ENCODE measurements around the gene MGAT5.

The MGAT5 gene

GRCh38 chr2:134379293-134379692, 125.4 kb downstream of the MGAT5 start:
- Histone ChIP-seq H3K4me3 (ENCODE audit: severe bottlenecking) (no peak overlapping the region), H3K36me3 (ENCODE audit: low read depth) (no peaks in the 10 kb centered on the region), H3K27me3 (ENCODE audit: insufficient read depth, poor library complexity, severe bottlenecking) (no peaks in the 10 kb centered on the region), H3K9me3 (ENCODE audit: severe bottlenecking) (no peaks in the 10 kb centered on the region), H3K27ac (ENCODE audit: poor library complexity, severe bottlenecking) (no peak overlapping the region), H3K4me1 (ENCODE audit: insufficient read depth, poor library complexity, severe bottlenecking) (no peaks in the 10 kb centered on the region)
- no peak for TF ChIP-seq CTCF (IDR thresholded peaks at IDR 0.05; ENCODE audit: poor library complexity, severe bottlenecking)
- no peak for DNase-seq (ENCODE audit: low spot score)
- no peak for ATAC-seq (ENCODE audit: low read depth)

GRCh38 chr2:134379722-134380121, 125.8 kb downstream of the MGAT5 start:
- H3K4me3 ChIP-seq (ENCODE audit: severe bottlenecking): no peak overlapping the region
- H3K36me3 ChIP-seq (ENCODE audit: low read depth): no peaks in the 10 kb centered on the region
- TF ChIP-seq CTCF (IDR thresholded peaks at IDR 0.05; ENCODE audit: poor library complexity, severe bottlenecking): no peak
- no peaks in the 10 kb centered on the region for H3K4me1 ChIP-seq (ENCODE audit: insufficient read depth, poor library complexity, severe bottlenecking)
- DNase-seq (ENCODE audit: low spot score): no peak
- H3K9me3 ChIP-seq (ENCODE audit: severe bottlenecking): no peaks in the 10 kb centered on the region
- no peaks in the 10 kb centered on the region for H3K27me3 ChIP-seq (ENCODE audit: insufficient read depth, poor library complexity, severe bottlenecking)
- no peak for ATAC-seq (ENCODE audit: low read depth)
- no peak overlapping the region for H3K27ac ChIP-seq (ENCODE audit: poor library complexity, severe bottlenecking)

GRCh38 chr2:134381141-134381540, 127.3 kb downstream of the MGAT5 start:
- Histone ChIP-seq H3K36me3 (ENCODE audit: low read depth) (no peaks in the 10 kb centered on the region), H3K27me3 (ENCODE audit: insufficient read depth, poor library complexity, severe bottlenecking) (no peaks in the 10 kb centered on the region), H3K27ac (ENCODE audit: poor library complexity, severe bottlenecking) (no peak overlapping the region), H3K9me3 (ENCODE audit: severe bottlenecking) (no peaks in the 10 kb centered on the region), H3K4me3 (ENCODE audit: severe bottlenecking) (no peak overlapping the region), H3K4me1 (ENCODE audit: insufficient read depth, poor library complexity, severe bottlenecking) (no peaks in the 10 kb centered on the region)
- no peak for ATAC-seq (ENCODE audit: low read depth)
- no peak for DNase-seq (ENCODE audit: low spot score)
- no peak for TF ChIP-seq CTCF (IDR thresholded peaks at IDR 0.05; ENCODE audit: poor library complexity, severe bottlenecking)

GRCh38 chr2:134384131-134384530, 130.3 kb downstream of the MGAT5 start:
- no peaks in the 10 kb centered on the region for H3K36me3 ChIP-seq (ENCODE audit: low read depth)
- TF ChIP-seq CTCF (IDR thresholded peaks at IDR 0.05; ENCODE audit: poor library complexity, severe bottlenecking): no peak

GRCh38 chr2:134385195-134385594, 131.3 kb downstream of the MGAT5 start:
- no peak for ATAC-seq (ENCODE audit: low read depth)
- H3K27me3 ChIP-seq (ENCODE audit: insufficient read depth, poor library complexity, severe bottlenecking): no peaks in the 10 kb centered on the region
- TF ChIP-seq CTCF (IDR thresholded peaks at IDR 0.05; ENCODE audit: poor library complexity, severe bottlenecking): no peak
- no peak overlapping the region for H3K4me3 ChIP-seq (ENCODE audit: severe bottlenecking)
- no peaks in the 10 kb centered on the region for H3K9me3 ChIP-seq (ENCODE audit: severe bottlenecking)
- no peak for DNase-seq (ENCODE audit: low spot score)
- no peaks in the 10 kb centered on the region for H3K4me1 ChIP-seq (ENCODE audit: insufficient read depth, poor library complexity, severe bottlenecking)
- no peak overlapping the region for H3K27ac ChIP-seq (ENCODE audit: poor library complexity, severe bottlenecking)
- H3K36me3 ChIP-seq (ENCODE audit: low read depth): no peaks in the 10 kb centered on the region

More at GRCh38 chr2:134384131-134384530, 130.3 kb downstream of the MGAT5 start:
- H3K4me3 ChIP-seq (ENCODE audit: severe bottlenecking): no peak overlapping the region
- ATAC-seq (ENCODE audit: low read depth) (no peak), DNase-seq (ENCODE audit: low spot score) (no peak)
- no peaks in the 10 kb centered on the region for H3K4me1 ChIP-seq (ENCODE audit: insufficient read depth, poor library complexity, severe bottlenecking)
- H3K27me3 ChIP-seq (ENCODE audit: insufficient read depth, poor library complexity, severe bottlenecking): no peaks in the 10 kb centered on the region
- H3K27ac ChIP-seq (ENCODE audit: poor library complexity, severe bottlenecking): no peak overlapping the region
- H3K9me3 ChIP-seq (ENCODE audit: severe bottlenecking): no peaks in the 10 kb centered on the region
